GM21737 (cell line): ENCODE results near the gene TK2.
"Not testable (repeated sequence)": the region's sequence is repeated elsewhere in the genome, so short reads cannot be mapped to it uniquely, and the experiment has no call there.

Experiments used
- ATAC-seq: cut with Tn5 transposase; IDR thresholded peaks from one replicate; pipeline ENCODE4 v1.9.1; 2021; ENCODE audit warnings: mild to moderate bottlenecking, moderate library complexity; ENCODE audit not compliant: unreplicated experiment

TK2 gene

DNA sequence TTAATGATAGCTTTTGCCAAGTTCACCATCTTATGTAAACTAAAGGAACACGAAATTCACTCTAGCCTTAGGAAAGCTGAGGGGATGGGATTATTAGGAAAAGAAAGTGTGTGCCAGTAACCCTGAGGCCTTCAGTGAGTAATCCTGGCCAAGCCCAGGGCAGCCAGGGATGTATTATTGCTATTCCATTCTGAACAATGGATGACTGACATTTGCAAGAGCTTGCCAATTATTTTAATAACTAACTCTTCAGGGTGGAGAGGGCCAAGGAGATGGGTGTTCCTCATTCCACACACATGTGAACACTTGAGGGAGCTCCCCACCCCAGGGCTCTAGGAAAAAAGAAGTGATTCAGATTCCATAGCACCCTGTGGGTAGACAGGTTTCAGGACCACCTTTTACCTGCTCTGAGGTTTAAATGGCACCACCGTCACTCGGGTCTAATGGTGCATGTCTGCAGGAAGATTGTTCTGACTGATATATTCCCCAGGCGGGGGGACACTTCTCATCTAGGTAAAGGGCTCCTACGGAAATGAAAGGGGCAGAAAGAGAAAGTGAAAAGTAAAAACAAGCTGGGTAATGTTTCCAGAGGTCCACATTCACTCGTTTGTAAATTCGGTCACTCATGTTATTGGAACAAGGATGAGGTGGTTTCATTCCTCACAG lies 41.5 kb downstream of the TK2 start:
- ATAC-seq = no peak

DNA sequence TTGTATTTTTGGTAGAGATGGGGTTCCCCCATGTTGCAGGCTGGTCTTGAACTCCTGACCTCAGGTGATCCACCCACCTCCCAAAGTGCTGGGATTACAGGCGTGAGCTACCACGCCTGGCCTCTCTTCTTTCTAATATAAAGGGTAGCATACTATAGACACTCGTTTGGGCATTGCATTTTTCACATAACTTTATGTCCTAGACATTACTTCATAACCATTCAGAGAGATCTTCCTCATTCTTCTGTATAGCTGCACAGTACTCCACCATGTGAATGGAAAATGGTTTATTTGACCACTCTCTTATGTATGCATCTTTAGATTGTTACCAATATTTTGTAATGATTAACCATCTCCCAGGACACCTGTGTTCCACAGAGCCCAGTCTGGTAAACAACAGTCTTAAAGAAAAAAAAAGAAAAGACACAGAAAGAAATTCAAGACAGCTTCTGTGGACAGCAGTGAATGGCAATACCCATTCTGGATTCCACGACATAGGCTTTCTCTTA lies 42.1 kb downstream of the TK2 start:
- ATAC-seq = no peak

DNA sequence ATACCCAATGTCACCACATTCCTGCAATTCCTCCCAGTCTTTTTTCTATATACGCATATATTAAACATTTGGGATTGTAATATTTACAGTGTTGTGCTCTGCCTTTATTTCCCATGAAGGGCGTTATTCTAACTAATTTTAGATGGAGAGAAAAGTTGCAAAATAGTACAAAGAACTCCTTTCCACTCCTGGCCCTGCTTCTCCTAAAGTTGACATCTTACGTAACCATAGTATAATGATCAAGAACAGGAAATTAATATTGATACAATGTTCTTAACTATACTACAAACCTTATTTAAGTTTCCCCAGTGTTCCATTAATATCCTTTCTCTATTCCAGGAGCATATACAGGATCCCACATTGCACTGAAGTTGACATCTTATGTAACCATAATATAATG lies 46.3 kb downstream of the TK2 start:
- no peak for ATAC-seq

DNA sequence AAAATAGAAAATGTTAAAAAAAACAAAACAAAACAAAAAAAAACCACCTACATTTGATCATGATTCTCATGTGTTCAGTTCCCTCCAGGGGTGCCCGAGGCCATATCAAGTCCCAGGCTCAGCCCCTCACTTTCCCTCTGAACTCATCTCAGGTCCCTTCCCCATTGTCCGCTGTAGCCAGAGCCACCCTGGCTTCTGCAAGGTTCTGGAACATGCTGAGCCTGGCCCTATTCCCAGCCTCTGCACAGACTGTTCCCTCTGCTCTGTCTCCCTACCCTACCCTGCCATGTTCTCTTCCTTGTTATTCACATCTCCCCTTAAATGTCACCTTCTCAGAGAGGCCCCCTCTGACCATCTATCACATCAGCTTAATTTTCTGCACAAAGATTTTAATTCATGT lies 46.9 kb downstream of the TK2 start:
- no peak for ATAC-seq

DNA sequence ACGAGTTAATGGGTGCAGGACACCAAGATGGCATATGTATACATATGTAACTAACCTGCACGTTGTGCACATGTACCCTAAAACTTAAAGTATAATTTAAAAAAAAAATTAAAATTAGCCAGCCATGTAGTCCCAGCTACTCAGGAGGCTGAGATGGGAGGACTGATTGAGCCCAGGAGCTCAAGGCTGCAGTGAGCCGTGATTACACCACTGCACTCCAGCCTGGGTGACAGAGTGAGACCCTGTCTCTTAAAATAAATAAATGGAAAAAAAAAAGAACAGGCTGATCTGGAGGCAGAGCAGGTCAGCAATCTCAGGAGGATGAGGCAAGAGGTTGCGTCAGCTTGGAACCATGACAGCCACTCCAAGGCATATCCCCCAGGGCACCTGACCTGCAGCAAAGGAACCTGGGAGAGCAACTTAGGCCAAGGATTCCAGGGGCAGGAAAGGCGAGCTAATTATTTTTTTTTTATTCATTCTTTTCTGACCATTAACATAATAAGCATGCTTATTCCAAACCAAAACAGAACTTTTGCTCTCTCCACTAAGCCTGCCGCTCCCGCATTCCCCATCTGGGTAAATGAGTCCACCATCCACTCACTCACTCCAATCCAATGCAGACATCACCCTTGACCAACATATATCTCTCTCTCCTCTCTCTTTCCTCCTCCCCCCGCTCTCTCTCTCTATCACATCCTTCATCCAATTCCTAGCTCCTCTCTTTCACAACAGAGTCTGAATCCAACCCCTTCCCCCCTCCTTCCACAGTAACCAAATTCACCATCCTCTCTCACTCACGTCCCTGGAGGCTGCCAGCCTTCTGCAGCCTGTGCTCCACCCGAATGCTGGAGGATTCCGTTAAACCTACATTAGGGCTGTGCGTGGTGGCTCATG lies 47.7 kb downstream of the TK2 start:
- ATAC-seq = no peak

DNA sequence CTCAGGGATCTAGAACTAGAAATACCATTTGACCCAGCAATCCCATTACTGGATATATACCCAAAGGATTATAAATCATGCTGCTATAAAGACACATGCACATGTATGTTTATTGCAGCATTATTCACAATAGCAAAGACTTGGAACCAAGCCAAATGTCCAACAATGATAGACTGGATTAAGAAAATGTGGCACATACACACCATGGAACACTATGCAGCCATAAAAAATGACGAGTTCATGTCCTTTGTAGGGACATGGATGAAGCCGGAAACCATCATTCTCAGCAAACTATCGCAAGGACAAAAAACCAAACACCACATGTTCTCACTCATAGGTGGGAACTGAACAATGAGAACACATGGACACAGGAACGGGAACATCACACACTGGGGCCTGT lies 48.4 kb downstream of the TK2 start:
- ATAC-seq = not testable (repeated sequence)

DNA sequence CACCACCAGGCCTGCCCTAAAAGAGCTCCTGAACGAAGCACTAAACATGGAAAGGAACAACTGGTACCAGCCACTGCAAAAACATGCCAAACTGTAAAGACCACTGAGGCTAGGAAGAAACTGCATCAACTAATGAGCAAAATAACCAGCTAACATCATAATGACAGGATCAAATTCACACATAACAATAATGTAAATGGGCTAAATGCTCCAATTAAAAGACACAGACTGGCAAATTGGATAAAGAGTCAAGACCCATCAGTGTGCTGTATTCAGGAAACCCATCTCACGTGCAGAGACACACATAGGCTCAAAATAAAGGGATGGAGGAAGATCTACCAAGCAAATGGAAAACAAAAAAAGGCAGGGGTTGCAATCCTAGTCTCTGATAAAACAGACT lies 52.0 kb downstream of the TK2 start:
- not testable (repeated sequence) for ATAC-seq

DNA sequence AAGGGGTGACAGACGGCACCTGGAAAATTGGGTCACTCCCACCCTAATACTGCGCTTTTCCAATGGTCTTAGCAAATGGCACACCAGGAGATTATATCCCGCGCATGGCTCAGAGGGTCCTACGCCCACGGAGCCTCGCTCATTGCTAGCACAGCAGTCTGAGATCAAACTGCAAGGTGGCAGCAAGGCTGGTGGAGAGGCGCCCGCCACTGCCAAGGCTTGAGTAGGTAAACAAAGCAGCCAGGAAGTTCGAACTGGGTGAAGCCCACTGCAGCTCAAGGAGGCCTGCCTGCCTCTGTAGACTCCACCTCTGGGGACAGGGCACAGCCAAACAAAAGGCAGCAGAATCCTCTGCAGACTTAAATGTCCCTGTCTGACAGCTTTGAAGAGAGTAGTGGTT lies 53.7 kb downstream of the TK2 start:
- not testable (repeated sequence) for ATAC-seq

DNA sequence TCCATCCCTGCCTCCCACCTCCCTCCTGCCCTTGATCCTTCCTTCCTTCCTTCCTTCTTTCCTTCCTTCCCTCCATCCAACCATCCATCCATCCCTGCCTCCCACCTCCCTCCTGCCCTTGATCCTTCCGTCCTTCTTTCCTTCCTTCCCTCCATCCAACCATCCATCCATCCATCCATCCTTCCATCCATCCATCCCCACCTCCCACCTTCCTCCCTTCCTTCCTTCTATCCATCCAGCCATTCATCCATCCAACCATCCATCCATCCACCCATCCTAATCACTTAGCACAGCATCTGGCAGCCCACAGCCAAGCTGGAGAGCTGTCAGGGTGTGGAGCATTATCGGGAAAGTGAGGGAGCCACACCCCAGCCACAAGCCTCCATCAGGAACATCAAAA lies 54.5 kb downstream of the TK2 start:
- ATAC-seq = no peak

DNA sequence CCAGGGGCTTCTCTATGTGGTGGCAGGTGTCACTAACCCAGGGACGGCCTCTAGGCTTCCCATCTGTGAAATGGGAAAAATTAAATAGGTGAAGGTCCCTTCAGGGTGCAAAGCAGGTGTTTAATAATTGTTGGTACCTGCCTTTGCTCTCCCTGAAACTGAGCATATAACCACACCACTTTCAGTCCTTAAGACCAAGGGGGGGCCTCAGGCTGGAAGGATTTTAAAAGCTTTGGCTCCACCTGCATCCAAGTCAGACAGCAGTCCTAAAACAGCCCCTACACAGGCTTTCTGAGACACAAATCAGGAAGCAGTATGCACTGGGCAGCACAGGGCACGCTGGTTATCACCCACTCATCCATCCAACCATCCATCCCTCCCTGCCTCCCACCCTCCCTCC lies 55.0 kb downstream of the TK2 start:
- ATAC-seq = no peak

DNA sequence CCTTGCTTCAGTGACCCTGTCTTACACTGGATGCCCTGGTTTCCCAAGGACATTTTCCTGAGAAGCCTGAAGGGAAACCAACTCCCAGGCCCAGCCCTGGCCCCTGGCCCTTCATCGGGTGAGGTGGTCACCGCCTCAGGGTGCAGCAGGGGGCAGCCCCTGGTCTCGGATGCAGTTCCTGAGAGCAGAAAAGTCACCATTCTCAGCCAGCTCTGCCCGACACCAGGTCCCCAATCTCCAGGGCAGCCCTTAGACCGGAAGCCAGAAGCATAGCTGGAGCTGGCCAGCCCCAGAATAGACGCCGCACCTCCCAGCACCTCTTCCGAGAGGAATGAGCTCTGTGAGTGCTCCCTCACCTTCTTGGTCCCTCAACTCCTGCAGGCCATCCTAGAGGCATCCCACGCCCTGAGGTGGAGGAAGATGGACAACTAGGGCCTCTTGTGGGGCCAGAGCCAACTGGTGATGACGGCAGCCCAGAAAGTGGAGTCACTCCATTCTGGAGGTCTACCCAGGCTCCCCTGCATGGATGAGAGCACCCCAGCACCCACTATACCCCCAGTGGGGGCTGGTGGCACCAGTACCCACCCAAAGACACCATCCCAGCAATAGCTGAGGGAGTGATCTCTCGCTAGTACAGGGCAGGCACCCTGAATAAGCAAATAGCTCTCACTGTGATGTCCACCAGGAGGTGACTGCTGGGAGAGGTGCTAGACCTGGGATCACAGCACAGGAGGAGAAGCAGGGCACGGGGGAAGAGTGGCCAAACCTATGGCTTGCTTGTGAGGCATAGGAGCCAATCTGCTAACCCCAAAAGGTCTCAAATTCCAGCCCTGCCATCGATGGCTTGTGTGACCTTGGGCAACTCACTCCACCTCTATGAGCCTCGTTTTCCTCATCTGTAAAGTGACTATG lies 56.2 kb downstream of the TK2 start:
- ATAC-seq = no peak

DNA sequence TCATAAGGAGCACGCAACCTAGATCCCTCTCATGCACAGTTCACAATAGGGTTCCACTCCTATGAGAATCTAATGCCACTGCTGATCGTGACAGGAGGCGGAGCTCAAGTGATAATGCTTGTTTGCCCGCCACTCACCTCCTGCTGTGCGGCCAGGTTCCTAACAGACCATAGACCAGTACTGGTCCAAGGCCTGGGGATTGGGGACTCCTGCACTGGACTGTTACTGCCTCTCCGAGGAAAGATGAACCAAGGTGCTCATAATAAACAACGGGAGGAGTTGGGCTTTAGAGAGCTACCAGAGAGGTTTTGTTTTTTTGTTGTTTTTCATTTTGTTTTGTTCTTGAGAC lies 58.2 kb downstream of the TK2 start:
- ATAC-seq = no peak

DNA sequence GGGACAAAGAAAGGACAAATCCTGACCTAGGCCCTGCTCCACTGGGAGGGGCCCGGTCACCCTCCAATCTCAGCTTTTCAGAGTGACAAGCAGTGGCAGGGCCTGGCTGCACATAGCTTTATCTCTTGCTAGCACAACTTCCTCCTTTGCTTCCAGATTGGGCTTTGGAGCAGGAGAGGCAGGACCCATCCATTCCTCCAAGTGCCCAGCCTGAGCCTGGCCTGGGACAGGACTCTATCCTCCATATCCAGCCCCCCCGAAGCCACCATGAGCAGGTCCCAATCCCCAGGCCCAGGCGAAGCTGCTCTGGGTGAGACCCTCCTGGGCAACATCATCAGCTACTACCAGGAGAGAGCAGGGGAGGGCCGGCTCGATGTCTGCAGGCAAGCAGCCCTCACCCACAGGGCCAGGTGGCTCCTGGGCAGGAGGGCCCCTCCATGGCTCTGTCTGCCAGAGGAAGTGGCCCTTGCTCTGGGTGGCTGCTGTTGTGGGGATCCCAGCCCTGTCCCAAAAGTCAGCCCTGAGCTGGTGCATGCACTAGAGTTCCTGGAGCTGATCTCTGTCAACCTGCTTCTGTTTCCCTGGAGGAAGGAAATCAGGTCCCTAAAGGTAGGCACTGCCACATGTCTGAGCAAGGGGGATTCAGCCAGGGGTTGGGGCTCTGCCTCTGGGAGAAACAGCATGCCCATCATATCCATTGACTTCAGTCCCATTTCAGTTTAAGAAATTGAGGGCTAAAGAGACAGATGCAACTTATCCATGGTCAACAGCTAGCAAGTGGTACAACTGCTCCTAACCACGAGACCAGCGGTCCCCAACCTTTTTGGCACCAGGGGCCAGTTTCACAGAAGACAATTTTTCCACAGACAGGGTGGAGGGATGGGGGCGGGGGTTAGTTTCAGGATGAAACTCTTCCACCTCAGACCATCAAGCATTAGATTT lies 58.9 kb downstream of the TK2 start:
- no peak for ATAC-seq

DNA sequence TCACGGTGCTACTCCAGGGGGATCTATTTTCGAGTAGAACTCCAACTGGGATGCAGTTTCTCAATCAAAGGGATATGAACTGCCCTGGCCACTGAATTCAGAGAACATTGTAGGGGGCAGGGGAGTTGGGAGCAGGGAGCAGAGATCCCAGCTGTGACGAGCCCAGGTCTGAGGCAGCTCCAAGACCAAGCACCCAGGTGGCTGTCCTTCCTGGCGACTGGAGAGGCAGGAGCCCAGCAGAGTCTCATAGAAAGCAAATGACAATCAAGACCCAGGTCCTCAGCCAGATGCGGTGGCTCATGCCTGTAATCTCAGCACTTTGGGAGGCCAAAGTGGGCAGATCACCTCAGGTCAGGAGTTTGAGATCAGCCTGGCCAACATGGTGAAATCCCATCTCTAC lies 60.1 kb downstream of the TK2 start:
- ATAC-seq = no peak

DNA sequence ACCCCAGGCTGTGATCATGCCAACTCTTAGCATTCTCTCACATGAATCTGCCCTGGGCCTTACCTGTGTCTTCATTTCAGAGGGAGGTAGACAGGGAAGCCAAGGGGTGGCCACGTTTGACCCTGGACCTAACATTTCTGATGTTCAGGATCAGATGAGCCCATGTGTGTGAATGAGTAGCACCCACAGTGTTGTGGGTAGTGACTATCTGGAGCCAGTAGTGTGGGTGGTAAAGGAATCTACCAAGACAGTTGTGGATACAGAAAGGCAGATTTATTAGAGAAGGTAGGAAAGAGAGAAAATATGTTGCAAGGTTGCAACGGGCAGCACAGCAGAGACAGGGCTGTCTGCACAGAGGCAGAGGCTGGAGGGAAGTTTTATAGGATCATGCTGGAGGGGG lies 60.5 kb downstream of the TK2 start:
- ATAC-seq = no peak

DNA sequence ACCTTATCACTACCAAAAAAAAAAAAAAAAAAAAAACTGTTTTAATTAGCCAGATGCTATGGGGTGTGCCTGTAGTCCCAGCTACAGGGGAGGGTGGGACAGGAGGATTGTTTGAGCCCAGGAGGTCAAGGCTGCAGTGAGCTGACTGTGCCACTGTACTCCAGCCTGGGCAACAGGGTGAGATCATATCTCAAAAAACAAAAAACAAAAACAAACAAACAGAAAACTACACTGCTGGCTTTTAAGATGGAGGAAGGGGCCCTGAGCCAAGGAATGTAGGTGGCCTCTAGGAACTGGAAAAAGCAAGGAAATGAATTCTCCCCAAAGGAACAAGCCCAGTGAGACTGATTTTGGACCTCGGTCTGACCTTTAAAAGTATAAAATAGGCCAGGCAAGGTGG lies 61.4 kb downstream of the TK2 start:
- no peak for ATAC-seq

DNA sequence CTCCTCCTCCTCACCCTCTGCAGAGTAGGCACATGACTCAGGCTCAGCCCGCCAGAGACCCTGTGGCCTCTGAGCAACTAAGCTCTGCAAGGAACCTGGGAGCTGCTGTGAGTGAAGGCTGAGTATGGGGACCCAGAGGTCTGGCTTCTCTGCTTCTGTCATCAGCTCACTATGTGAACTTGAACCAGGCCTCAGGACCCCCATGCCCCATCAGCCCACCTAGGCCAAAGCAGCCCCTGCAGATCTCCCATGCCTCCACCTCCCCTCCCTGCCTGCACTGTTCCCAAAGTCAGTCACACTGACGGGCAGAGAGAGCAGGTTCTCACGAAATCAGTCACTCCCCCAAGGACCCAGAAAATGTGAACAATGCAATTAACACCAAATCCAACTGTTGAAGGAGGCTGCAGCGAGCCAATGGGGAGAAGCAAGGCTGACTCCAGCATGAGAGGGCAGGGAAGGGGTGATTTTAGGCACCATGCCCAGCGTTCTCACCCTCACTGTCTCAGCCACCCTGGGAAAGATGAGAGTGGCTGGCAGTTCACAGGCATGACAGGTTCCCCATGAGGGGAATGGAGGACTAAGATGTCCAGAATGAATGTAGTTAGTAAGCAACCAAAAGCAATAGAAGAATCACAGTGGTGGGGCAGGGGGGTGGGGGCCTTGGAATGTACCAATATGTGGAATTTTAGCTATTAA lies 62.2 kb downstream of the TK2 start:
- no peak for ATAC-seq

DNA sequence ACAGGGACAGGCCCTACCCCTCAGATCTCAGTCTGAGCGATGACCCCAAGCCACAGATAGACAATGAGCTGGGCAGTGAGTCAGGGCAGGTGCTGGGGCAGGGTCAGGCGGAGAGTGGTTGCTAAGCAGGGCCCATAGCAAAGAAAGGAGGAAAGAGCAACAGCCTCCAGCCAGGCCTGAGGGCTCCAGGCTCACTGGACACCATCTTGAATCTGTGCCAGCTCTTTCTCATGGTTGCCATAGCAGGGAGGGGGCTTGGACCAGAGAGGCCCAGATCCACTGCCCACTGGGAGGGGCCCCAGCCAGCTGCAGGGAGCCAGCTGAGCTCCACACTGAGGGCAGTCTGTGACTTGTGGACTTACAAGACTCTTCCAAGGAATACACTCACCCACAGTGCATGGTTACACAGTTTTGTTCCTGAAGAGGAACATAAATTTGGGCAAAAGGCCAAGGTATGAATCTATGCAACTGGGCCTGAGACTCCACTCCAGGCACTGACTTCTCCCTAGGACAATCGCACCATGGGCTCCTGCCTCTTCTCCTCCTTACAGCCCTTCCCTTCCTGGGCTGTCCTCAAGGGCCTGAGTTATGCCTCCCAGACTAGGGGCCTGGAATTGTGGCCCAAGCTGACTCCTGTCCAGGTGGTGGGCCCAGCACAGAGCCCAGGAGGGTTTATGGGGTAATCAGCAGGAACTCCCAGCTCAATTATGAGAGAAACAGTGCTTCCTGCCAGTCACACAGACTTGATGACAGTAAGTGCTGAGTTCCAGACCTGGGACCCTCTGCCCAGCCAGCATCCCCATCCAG lies 62.9 kb downstream of the TK2 start:
- no peak for ATAC-seq
